PC-9 (cell line): ENCODE results near the gene THEMIS2. TPM values are rescaled to one million over a fixed set of nuclear protein-coding genes. Genes with fewer than 3 reads are reported as not detected.
A peak's percentile ranks its signal among the peaks of the same experiment; 100 is the strongest.

ENCODE experiments used
- BruUV-seq: library from RNA; stranded (reverse); fragments of 400-500 nt; replicated peaks from 2 replicates; lab custom pipeline; 2021; lab: Mats Ljungman, UMichigan
- CTCF ChIA-PET: fragments of 300-600 bp; sonication (Branson Sonifier 250); formaldehyde crosslinking; loops from one replicate; lab custom pipeline; 2022; ENCODE audit warnings: antibody characterized with exemption; lab: Charles Lee
- POLR2A ChIA-PET: fragments of 300-600 bp; sonication (Branson Sonifier 250); formaldehyde crosslinking; loops from one replicate; lab custom pipeline; 2022; ENCODE audit warnings: antibody characterized with exemption; ENCODE audit not compliant: unreplicated experiment; lab: Charles Lee
- DNase-seq, 2 experiments: peaks; one replicate each; pipeline versions ENCODE4 v3.0.0 to v3.0.0-alpha.2; 2015 to 2022; ENCODE audit warnings: mixed read lengths in 1 of 2
- H2AFZ ChIP-seq: fragments of 200-600 bp; sonication (generic); 2 replicates; pipeline ENCODE4 v1.8.1; 2017; ENCODE audit warnings: antibody characterized with exemption
- H3F3A ChIP-seq: fragments of 200-600 bp; sonication (generic); 2 replicates; pipeline ENCODE4 v1.8.1; 2017; ENCODE audit warnings: antibody characterized with exemption, mild to moderate bottlenecking, low read depth; ENCODE audit not compliant: insufficient read depth
- H3K27ac ChIP-seq: fragments of 200-600 bp; sonication (generic); 2 replicates; pipeline ENCODE4 v1.6.1; 2016; ENCODE audit warnings: mixed run types
- H3K27me3 ChIP-seq: fragments of 200-600 bp; sonication (generic); 2 replicates; pipeline ENCODE4 v1.6.1; 2016; ENCODE audit warnings: low read depth, mixed run types; ENCODE audit not compliant: insufficient read depth
- H3K36me3 ChIP-seq: fragments of 200-600 bp; sonication (generic); 2 replicates; pipeline ENCODE4 v1.6.1; 2016; ENCODE audit warnings: low read depth, mixed run types
- H3K4me1 ChIP-seq: fragments of 200-600 bp; sonication (generic); replicated peaks from 2 replicates; pipeline ENCODE4 v1.6.1; 2016; ENCODE audit warnings: mixed run types; ENCODE audit not compliant: insufficient read depth
- H3K4me2 ChIP-seq: fragments of 200-600 bp; sonication (generic); 2 replicates; pipeline ENCODE4 v1.6.1; 2017; ENCODE audit warnings: mixed run types
- H3K4me3 ChIP-seq: fragments of 200-600 bp; sonication (generic); 2 replicates; pipeline ENCODE4 v1.6.1; 2016; ENCODE audit warnings: mixed run types
- H3K79me2 ChIP-seq: fragments of 200-600 bp; sonication (generic); 2 replicates; pipeline ENCODE4 v1.6.1; 2017; ENCODE audit warnings: low read depth, mixed run types
- H3K9me2 ChIP-seq: fragments of 200-600 bp; sonication (generic); 2 replicates; pipeline ENCODE4 v1.8.1; 2017; ENCODE audit warnings: mild to moderate bottlenecking; ENCODE audit not compliant: insufficient read depth
- H3K9me3 ChIP-seq: fragments of 200-600 bp; sonication (generic); 2 replicates; pipeline ENCODE4 v1.8.1; 2016; ENCODE audit warnings: low read depth; ENCODE audit not compliant: insufficient read depth
- H4K20me1 ChIP-seq: fragments of 200-600 bp; sonication (generic); 2 replicates; pipeline ENCODE4 v1.8.1; 2017; ENCODE audit not compliant: insufficient read depth
- EZH2 ChIP-seq: fragments of 200-600 bp; sonication (generic); IDR thresholded peaks from 2 replicates; pipeline ENCODE4 v1.8.0; 2017; ENCODE audit warnings: antibody characterized with exemption, low read depth
- intact Hi-C: fragments of 100-400 bp; cut with micrococcal nuclease; formaldehyde crosslinking; loops from one replicate; pipeline ENCODE4 v1.10.0; 2022; ENCODE audit not compliant: unreplicated experiment
- total RNA-seq: library from RNA; stranded (reverse); gene quantifications from 2 replicates; pipeline ENCODE4 v1.2.3, GENCODE V29; 2021
- TF ChIP-seq, protein P1 (sequence below): fragments of 200-600 bp; sonication (generic); conservative IDR thresholded peaks from 2 replicates; pipeline ENCODE4 v1.6.1; 2017; ENCODE audit warnings: mixed run types, antibody characterized with exemption, mild to moderate bottlenecking, moderate library complexity

The THEMIS2 gene
- total RNA-seq, 1 experiment from 2014 or later, result 3.1 TPM

DNA sequence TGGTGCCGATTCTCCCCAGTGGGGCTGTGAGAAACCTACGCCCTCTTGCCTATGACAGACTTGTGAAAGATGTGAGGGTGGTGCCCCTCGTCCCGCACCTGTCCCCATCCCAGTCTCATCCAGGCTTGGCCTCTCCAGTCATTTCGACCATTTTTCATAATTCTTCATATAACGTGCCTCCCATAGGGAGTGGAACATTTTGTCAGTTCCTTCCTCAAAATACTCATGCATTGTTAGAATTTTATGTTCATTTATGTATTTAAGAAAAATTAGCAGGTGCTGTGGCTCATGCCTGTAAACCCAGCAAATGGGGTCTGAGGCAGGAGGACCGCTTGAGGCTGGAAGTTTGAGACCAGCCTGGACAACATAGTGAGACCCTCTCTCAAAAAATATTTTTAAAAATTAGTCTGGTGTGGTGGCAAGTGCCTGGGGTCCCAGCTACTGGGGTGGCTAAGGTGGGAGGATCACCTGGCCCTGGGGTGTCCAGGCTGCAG, 42.8 kb downstream of the THEMIS2 start:
- Histone ChIP-seq H3K9me3 (no peaks in the 10 kb centered on the region), H3K4me2 (peak overlapping the region; percentile 85), H3K27ac (0 out of 2 replicates have a peak overlapping the region, but pooled peaks have one; percentile 30), H3K4me3 (peak overlapping the region; percentile 72; the same call in 1 of the 2 replicates), H3K36me3 (no peaks in the 10 kb centered on the region), H3K9me2 (no peaks in the 10 kb centered on the region), H4K20me1 (no peaks in the 10 kb centered on the region), H3F3A (peaks cover 5% of the 10 kb centered on the region; the same call in 1 of the 2 replicates), H3K79me2 (peaks cover 9% of the 10 kb centered on the region), H3K4me1 (no peaks in the 10 kb centered on the region), H2AFZ (peak overlapping the region; percentile 87), H3K27me3 (no peaks in the 10 kb centered on the region)
- TF ChIP-seq EZH2, result no peak
- TF ChIP-seq, protein P1, sequence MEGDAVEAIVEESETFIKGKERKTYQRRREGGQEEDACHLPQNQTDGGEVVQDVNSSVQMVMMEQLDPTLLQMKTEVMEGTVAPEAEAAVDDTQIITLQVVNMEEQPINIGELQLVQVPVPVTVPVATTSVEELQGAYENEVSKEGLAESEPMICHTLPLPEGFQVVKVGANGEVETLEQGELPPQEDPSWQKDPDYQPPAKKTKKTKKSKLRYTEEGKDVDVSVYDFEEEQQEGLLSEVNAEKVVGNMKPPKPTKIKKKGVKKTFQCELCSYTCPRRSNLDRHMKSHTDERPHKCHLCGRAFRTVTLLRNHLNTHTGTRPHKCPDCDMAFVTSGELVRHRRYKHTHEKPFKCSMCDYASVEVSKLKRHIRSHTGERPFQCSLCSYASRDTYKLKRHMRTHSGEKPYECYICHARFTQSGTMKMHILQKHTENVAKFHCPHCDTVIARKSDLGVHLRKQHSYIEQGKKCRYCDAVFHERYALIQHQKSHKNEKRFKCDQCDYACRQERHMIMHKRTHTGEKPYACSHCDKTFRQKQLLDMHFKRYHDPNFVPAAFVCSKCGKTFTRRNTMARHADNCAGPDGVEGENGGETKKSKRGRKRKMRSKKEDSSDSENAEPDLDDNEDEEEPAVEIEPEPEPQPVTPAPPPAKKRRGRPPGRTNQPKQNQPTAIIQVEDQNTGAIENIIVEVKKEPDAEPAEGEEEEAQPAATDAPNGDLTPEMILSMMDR, result no peak
- CTCF ChIA-PET, result no interaction called here
- DNase-seq, result no peak
- POLR2A ChIA-PET, result no interaction called here
- BruUV-seq, result no TSS peak
- intact Hi-C loops, result no loop called here

DNA sequence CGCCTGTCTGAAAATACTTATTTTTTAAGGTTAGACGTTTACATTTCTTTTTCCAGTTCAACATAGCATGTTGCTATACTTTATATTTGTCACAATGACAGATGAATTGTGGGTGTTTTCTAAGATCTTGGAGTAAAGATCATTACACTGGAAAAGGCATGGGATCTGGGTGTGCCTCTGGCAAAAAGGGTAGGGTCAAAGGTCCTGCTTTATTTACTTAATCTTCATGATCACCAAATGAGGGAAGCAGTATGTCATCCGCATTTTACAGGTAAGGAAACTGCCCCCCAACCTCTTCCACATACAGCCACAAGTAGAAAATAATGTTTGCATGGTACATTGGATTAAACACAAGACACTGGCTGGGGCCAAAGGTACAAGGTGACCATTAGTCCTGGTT, 49.9 kb downstream of the THEMIS2 start:
- H3K9me2 ChIP-seq, result no peaks in the 10 kb centered on the region
- H3K4me3 ChIP-seq, result no peak overlapping the region
- no peak for DNase-seq
- intact Hi-C loops, result no loop called here
- POLR2A ChIA-PET, result no interaction called here
- H3K36me3 ChIP-seq, result no peaks in the 10 kb centered on the region
- no peaks in the 10 kb centered on the region for H3K79me2 ChIP-seq
- no TSS peak for BruUV-seq
- TF ChIP-seq EZH2, result no peak
- TF ChIP-seq, protein P1, result no peak
- H3K9me3 ChIP-seq, result no peaks in the 10 kb centered on the region
- H3K27me3 ChIP-seq, result no peaks in the 10 kb centered on the region
- no peaks in the 10 kb centered on the region for H3F3A ChIP-seq
- H4K20me1 ChIP-seq, result no peaks in the 10 kb centered on the region
- no peak overlapping the region for H3K4me2 ChIP-seq
- no peak overlapping the region for H2AFZ ChIP-seq
- H3K27ac ChIP-seq, result no peak overlapping the region
- H3K4me1 ChIP-seq, result no peaks in the 10 kb centered on the region
- CTCF ChIA-PET, result no interaction called here

DNA sequence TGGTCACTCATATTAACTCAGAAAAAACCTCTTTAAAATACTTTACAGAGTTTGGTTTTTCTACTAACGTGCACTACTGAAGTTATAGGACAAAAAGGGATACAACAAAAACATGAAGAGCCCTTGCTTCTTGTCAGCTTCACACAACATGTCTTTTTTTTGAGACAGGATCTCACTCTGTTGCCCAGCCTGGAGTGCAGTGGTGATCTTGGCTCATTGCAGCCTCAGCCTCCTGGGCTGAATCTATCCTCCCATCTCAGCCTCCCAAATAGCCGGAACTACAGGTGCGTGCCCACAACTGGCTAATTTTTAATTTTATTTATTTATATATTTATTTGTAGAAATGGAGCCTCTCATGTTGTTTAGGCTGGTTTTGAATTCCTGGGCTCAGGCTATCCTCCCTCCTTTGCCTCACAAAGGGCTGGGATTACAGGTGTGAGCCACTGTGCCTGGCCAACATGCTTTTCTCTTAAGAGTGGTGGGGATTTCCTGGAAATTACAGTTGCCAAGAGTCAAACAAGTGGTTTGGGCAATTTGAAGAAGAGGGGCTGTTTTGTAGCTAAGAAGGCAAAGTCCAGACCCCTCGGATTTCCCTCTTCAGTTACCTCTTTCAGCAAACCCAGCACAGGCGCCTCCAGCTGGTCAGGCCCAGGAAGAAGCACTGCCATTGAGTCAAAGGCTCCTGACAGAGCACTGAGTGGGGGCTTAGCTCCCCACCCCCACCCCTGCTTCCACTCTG, 56.0 kb downstream of the THEMIS2 start:
- Histone ChIP-seq H3K4me3 (no peak overlapping the region), H2AFZ (no peak overlapping the region), H3K27me3 (no peaks in the 10 kb centered on the region), H3K4me1 (no peaks in the 10 kb centered on the region), H3K9me2 (no peaks in the 10 kb centered on the region), H4K20me1 (no peaks in the 10 kb centered on the region), H3K36me3 (no peaks in the 10 kb centered on the region), H3K79me2 (no peaks in the 10 kb centered on the region), H3K9me3 (no peaks in the 10 kb centered on the region), H3K27ac (no peak overlapping the region), H3F3A (no peaks in the 10 kb centered on the region; the same call in 1 of the 2 replicates), H3K4me2 (no peak overlapping the region)
- DNase-seq, result no peak
- TF ChIP-seq, protein P1, result no peak
- no peak for TF ChIP-seq EZH2
- CTCF ChIA-PET, result interaction anchor here (0.6 kb wide), 1 partner anchor 71 kb away, joined by 6 read pairs; no protein-coding TSS in a partner anchor
- intact Hi-C loops, result no loop called here
- no TSS peak for BruUV-seq
- POLR2A ChIA-PET, result no interaction called here
